Measurements from ENCODE around the gene ATG2A.

The ATG2A gene

GRCh38 chr11:64898541-64898940 lies 18.5 kb downstream of the ATG2A start:
- no peak for TF ChIP-seq EGR1 (IDR thresholded peaks at IDR 0.05)
- no peak for TF ChIP-seq YY1 (IDR thresholded peaks at IDR 0.05; ENCODE audit: low read depth)
- TF ChIP-seq, protein P1, sequence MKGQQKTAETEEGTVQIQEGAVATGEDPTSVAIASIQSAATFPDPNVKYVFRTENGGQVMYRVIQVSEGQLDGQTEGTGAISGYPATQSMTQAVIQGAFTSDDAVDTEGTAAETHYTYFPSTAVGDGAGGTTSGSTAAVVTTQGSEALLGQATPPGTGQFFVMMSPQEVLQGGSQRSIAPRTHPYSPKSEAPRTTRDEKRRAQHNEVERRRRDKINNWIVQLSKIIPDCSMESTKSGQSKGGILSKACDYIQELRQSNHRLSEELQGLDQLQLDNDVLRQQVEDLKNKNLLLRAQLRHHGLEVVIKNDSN (IDR thresholded peaks at IDR 0.05), result no peak
- TF ChIP-seq CEBPB (IDR thresholded peaks at IDR 0.05), result no peak
- TF ChIP-seq, protein P2, sequence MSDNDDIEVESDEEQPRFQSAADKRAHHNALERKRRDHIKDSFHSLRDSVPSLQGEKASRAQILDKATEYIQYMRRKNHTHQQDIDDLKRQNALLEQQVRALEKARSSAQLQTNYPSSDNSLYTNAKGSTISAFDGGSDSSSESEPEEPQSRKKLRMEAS (IDR thresholded peaks at IDR 0.05), result no peak
- no peak for TF ChIP-seq TEAD4 (IDR thresholded peaks at IDR 0.05)
- no peak for TF ChIP-seq CREB1 (IDR thresholded peaks at IDR 0.05; ENCODE audit: low read depth)
- TF ChIP-seq NFIC (IDR thresholded peaks at IDR 0.05), result no peak
- no peak for TF ChIP-seq RAD21 (IDR thresholded peaks at IDR 0.05; ENCODE audit: low read depth)
- TF ChIP-seq, protein P3, sequence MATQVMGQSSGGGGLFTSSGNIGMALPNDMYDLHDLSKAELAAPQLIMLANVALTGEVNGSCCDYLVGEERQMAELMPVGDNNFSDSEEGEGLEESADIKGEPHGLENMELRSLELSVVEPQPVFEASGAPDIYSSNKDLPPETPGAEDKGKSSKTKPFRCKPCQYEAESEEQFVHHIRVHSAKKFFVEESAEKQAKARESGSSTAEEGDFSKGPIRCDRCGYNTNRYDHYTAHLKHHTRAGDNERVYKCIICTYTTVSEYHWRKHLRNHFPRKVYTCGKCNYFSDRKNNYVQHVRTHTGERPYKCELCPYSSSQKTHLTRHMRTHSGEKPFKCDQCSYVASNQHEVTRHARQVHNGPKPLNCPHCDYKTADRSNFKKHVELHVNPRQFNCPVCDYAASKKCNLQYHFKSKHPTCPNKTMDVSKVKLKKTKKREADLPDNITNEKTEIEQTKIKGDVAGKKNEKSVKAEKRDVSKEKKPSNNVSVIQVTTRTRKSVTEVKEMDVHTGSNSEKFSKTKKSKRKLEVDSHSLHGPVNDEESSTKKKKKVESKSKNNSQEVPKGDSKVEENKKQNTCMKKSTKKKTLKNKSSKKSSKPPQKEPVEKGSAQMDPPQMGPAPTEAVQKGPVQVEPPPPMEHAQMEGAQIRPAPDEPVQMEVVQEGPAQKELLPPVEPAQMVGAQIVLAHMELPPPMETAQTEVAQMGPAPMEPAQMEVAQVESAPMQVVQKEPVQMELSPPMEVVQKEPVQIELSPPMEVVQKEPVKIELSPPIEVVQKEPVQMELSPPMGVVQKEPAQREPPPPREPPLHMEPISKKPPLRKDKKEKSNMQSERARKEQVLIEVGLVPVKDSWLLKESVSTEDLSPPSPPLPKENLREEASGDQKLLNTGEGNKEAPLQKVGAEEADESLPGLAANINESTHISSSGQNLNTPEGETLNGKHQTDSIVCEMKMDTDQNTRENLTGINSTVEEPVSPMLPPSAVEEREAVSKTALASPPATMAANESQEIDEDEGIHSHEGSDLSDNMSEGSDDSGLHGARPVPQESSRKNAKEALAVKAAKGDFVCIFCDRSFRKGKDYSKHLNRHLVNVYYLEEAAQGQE (IDR thresholded peaks at IDR 0.05; ENCODE audit: low read depth), result no peak
- no peak for TF ChIP-seq FOXM1 (IDR thresholded peaks at IDR 0.05; ENCODE audit: borderline replicate concordance, low read depth)

- TF ChIP-seq NFIC (IDR thresholded peaks at IDR 0.05) (no peak), FOXM1 (IDR thresholded peaks at IDR 0.05; ENCODE audit: borderline replicate concordance, low read depth) (no peak)
Observed at GRCh38 chr11:64898076-64898445, 18.9 kb downstream of the ATG2A start.

GRCh38 chr11:64897381-64898075 lies 19.5 kb downstream of the ATG2A start:
- TF ChIP-seq, protein P2 (IDR thresholded peaks at IDR 0.05), result no peak
- no peak for TF ChIP-seq EP300 (IDR thresholded peaks at IDR 0.05; ENCODE audit: borderline replicate concordance)
- TF ChIP-seq CEBPB (IDR thresholded peaks at IDR 0.05), result no peak
- no peak for TF ChIP-seq CREB1 (IDR thresholded peaks at IDR 0.05; ENCODE audit: low read depth)
- TF ChIP-seq TCF12 (IDR thresholded peaks at IDR 0.05; ENCODE audit: low read depth), result no peak
- TF ChIP-seq EGR1 (IDR thresholded peaks at IDR 0.05), result no peak
- no peak for TF ChIP-seq YY1 (IDR thresholded peaks at IDR 0.05; ENCODE audit: low read depth)
- TF ChIP-seq, protein P1 (IDR thresholded peaks at IDR 0.05), result no peak

GRCh38 chr11:64896448-64897022 lies 20.5 kb downstream of the ATG2A start:
- no peak for TF ChIP-seq TEAD4 (IDR thresholded peaks at IDR 0.05)
- TF ChIP-seq RAD21 (IDR thresholded peaks at IDR 0.05; ENCODE audit: low read depth), result no peak
- TF ChIP-seq, protein P2 (IDR thresholded peaks at IDR 0.05), result no peak
- TF ChIP-seq, protein P1 (IDR thresholded peaks at IDR 0.05), result no peak
- TF ChIP-seq FOXM1 (IDR thresholded peaks at IDR 0.05; ENCODE audit: borderline replicate concordance, low read depth), result no peak
- TF ChIP-seq EGR1 (IDR thresholded peaks at IDR 0.05), result no peak
- TF ChIP-seq, protein P3 (IDR thresholded peaks at IDR 0.05; ENCODE audit: low read depth), result no peak
- TF ChIP-seq CEBPB (IDR thresholded peaks at IDR 0.05), result no peak
- TF ChIP-seq CREB1 (IDR thresholded peaks at IDR 0.05; ENCODE audit: low read depth), result no peak
- no peak for TF ChIP-seq TCF12 (IDR thresholded peaks at IDR 0.05; ENCODE audit: low read depth)
- no peak for TF ChIP-seq YY1 (IDR thresholded peaks at IDR 0.05; ENCODE audit: low read depth)
- no peak for TF ChIP-seq ZBTB7A (IDR thresholded peaks at IDR 0.05; ENCODE audit: low read depth)
- TF ChIP-seq EP300 (IDR thresholded peaks at IDR 0.05; ENCODE audit: borderline replicate concordance), result no peak
- TF ChIP-seq TAF1 (IDR thresholded peaks at IDR 0.05; ENCODE audit: low read depth), result no peak
- no peak for TF ChIP-seq NFIC (IDR thresholded peaks at IDR 0.05)

GRCh38 chr11:64894812-64895452 lies 22.1 kb downstream of the ATG2A start:
- no peak for TF ChIP-seq ZBTB7A (IDR thresholded peaks at IDR 0.05; ENCODE audit: low read depth)
- no peak for TF ChIP-seq EP300 (IDR thresholded peaks at IDR 0.05; ENCODE audit: borderline replicate concordance)
- TF ChIP-seq TCF12 (IDR thresholded peaks at IDR 0.05; ENCODE audit: low read depth), result no peak
- no peak for TF ChIP-seq RAD21 (IDR thresholded peaks at IDR 0.05; ENCODE audit: low read depth)
- TF ChIP-seq CEBPB (IDR thresholded peaks at IDR 0.05), result no peak
- TF ChIP-seq TEAD4 (IDR thresholded peaks at IDR 0.05), result no peak
- TF ChIP-seq, protein P2 (IDR thresholded peaks at IDR 0.05), result no peak
- TF ChIP-seq NFIC (IDR thresholded peaks at IDR 0.05), result no peak
- no peak for TF ChIP-seq YY1 (IDR thresholded peaks at IDR 0.05; ENCODE audit: low read depth)
- TF ChIP-seq CREB1 (IDR thresholded peaks at IDR 0.05; ENCODE audit: low read depth), result no peak
- no peak for TF ChIP-seq FOXM1 (IDR thresholded peaks at IDR 0.05; ENCODE audit: borderline replicate concordance, low read depth)
- TF ChIP-seq, protein P1 (IDR thresholded peaks at IDR 0.05), result no peak
- TF ChIP-seq EGR1 (IDR thresholded peaks at IDR 0.05), result no peak
- no peak for TF ChIP-seq TAF1 (IDR thresholded peaks at IDR 0.05; ENCODE audit: low read depth)
- TF ChIP-seq, protein P3 (IDR thresholded peaks at IDR 0.05; ENCODE audit: low read depth), result no peak

Measured in Ishikawa (cell line).